ENCODE results near the gene FOXS1. TPM values are rescaled to one million over a fixed set of nuclear protein-coding genes. Genes with fewer than 3 reads are reported as not detected.

The FOXS1 gene
- total and polyA plus RNA-seq, 7 donors, result 0.59 to 3.8 (median 0.87) TPM

GRCh38 chr20:31856516-31856915 lies 11.1 kb upstream of the FOXS1 start:
- Histone ChIP-seq H3K9me3 (no peaks in the 10 kb centered on the region), H3K36me3 (ENCODE audit: insufficient read depth in 1 of 2, low read depth in 1 of 2) (no peaks in the 10 kb centered on the region), H3K27me3 (ENCODE audit: insufficient read depth in 3 of 3, low read length in 2 of 3) (peaks cover 0 to 56% (median 8%) of the 10 kb centered on the region in 3 donors), H3K4me1 (peaks cover 10% of the 10 kb centered on the region), H3K27ac (no peak overlapping the region), H3K4me3 (no peak overlapping the region)
- DNase-seq (peak in 1 of 2 donors; percentile 24), ATAC-seq (no peak)
- TF ChIP-seq CTCF (IDR thresholded peaks at IDR 0.05), result no peak
- intact Hi-C loops (cut with DNase I), result loop anchor here in 1 of 2 donors (5.0 kb wide), 1 partner anchor 176 kb away; no protein-coding TSS in a partner anchor
- WGBS, 3 donors, result 62 to 68% (median 64%) methylated on average over 3 of the region's 3 CpGs

- ATAC-seq (no peak), DNase-seq (peak in 1 of 2 donors; percentile 6)
- no peak overlapping the region for H3K27ac ChIP-seq
- no peak overlapping the region for H3K4me3 ChIP-seq
- peaks cover 3% of the 10 kb centered on the region for H3K4me1 ChIP-seq
- 82 to 85% (median 83%) methylated on average over 7 of the region's 7 CpGs for WGBS, 3 donors
- intact Hi-C loops (cut with DNase I), result loop anchor here (2.0 to 5.0 kb wide), 4 partner anchors 99 to 799 kb away; partner anchors contain the start of gene PDRG1 (in 2 of the 2)
- H3K36me3 ChIP-seq (ENCODE audit: insufficient read depth in 1 of 2, low read depth in 1 of 2), result no peaks in the 10 kb centered on the region
- peaks cover 0 to 44% (median 9%) of the 10 kb centered on the region in 3 donors for H3K27me3 ChIP-seq (ENCODE audit: insufficient read depth in 3 of 3, low read length in 2 of 3)
- H3K9me3 ChIP-seq, result no peaks in the 10 kb centered on the region
- TF ChIP-seq CTCF (IDR thresholded peaks at IDR 0.05), result no peak
These were observed 8.1 kb upstream of the FOXS1 start for GRCh38 chr20:31853481-31853880.

GRCh38 chr20:31851240-31851955 lies 6.0 kb upstream of the FOXS1 start:
- ATAC-seq, result no peak
- no peaks in the 10 kb centered on the region for H3K9me3 ChIP-seq
- H3K4me1 ChIP-seq, result peaks cover 3% of the 10 kb centered on the region
- H3K27ac ChIP-seq, result no peak overlapping the region
- peak in 1 of 2 donors; percentile 17 for DNase-seq
- H3K4me3 ChIP-seq, result no peak overlapping the region
- H3K27me3 ChIP-seq (ENCODE audit: insufficient read depth in 3 of 3, low read length in 2 of 3), result peaks cover 0 to 30% (median 5%) of the 10 kb centered on the region in 3 donors
- intact Hi-C loops (cut with DNase I), result loop anchor here (5.0 kb wide), 3 partner anchors 101 to 801 kb away; partner anchors contain the start of gene PDRG1 (in 1 of the 2)
- TF ChIP-seq CTCF (IDR thresholded peaks at IDR 0.05), result no peak
- no peaks in the 10 kb centered on the region for H3K36me3 ChIP-seq (ENCODE audit: insufficient read depth in 1 of 2, low read depth in 1 of 2)
- 66 to 78% (median 73%) methylated on average over 11 of the region's 11 CpGs for WGBS, 3 donors

- WGBS, 3 donors, result 24 to 26% (median 26%) methylated on average over 45 of the region's 45 CpGs
- Histone ChIP-seq H3K9me3 (no peaks in the 10 kb centered on the region), H3K4me1 (peaks cover 3% of the 10 kb centered on the region), H3K27ac (no peak overlapping the region), H3K4me3 (no peak overlapping the region), H3K27me3 (ENCODE audit: insufficient read depth in 3 of 3, low read length in 2 of 3) (peaks cover 0 to 27% (median 5%) of the 10 kb centered on the region in 3 donors), H3K36me3 (ENCODE audit: insufficient read depth in 1 of 2, low read depth in 1 of 2) (no peaks in the 10 kb centered on the region)
- TF ChIP-seq CTCF (IDR thresholded peaks at IDR 0.05), result no peak
- ATAC-seq, result no peak
- intact Hi-C loops (cut with DNase I), result no loop called here
- no peak for DNase-seq
These were observed 4.0 kb upstream of the FOXS1 start for GRCh38 chr20:31849306-31849930.
